Measurements from ENCODE around the gene EEA1.

DNA sequence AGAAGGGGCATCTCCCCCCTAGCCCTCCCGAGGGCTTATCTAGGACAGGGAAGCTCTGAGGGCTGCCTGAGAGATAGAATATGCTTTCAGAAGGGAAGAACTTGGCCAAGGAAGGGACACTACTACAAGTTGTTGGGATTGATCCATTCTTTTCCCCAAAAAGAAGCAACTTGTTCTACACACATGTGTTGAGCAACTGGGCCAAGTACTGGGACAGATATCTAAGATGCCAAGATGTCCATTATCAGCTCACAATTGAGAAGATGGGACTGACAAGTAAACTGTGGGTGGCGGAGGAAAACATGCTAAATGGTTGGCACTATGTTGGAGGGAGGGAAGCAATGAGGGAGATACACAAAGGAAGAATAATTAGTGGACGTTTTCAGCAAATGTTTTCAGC is 195.4 kb downstream of the EEA1 start:
- TF ChIP-seq, protein P1, sequence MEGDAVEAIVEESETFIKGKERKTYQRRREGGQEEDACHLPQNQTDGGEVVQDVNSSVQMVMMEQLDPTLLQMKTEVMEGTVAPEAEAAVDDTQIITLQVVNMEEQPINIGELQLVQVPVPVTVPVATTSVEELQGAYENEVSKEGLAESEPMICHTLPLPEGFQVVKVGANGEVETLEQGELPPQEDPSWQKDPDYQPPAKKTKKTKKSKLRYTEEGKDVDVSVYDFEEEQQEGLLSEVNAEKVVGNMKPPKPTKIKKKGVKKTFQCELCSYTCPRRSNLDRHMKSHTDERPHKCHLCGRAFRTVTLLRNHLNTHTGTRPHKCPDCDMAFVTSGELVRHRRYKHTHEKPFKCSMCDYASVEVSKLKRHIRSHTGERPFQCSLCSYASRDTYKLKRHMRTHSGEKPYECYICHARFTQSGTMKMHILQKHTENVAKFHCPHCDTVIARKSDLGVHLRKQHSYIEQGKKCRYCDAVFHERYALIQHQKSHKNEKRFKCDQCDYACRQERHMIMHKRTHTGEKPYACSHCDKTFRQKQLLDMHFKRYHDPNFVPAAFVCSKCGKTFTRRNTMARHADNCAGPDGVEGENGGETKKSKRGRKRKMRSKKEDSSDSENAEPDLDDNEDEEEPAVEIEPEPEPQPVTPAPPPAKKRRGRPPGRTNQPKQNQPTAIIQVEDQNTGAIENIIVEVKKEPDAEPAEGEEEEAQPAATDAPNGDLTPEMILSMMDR (tag by site-specific recombination; IDR thresholded peaks at IDR 0.05): no peak
- no peak for TF ChIP-seq ZNF747 (tag by site-specific recombination; IDR thresholded peaks at IDR 0.05)
- TF ChIP-seq, protein P2, sequence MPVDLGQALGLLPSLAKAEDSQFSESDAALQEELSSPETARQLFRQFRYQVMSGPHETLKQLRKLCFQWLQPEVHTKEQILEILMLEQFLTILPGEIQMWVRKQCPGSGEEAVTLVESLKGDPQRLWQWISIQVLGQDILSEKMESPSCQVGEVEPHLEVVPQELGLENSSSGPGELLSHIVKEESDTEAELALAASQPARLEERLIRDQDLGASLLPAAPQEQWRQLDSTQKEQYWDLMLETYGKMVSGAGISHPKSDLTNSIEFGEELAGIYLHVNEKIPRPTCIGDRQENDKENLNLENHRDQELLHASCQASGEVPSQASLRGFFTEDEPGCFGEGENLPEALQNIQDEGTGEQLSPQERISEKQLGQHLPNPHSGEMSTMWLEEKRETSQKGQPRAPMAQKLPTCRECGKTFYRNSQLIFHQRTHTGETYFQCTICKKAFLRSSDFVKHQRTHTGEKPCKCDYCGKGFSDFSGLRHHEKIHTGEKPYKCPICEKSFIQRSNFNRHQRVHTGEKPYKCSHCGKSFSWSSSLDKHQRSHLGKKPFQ (tag by site-specific recombination; IDR thresholded peaks at IDR 0.05): no peak

Measured in HEK293 (cell line).